Lower leg skin (tissue), 3 donors: ENCODE results near the gene C9.

ENCODE experiments used
- POLR2A ChIP-seq, 2 donors: fragments of 450-650 bp; IDR thresholded peaks; one replicate each; pipeline ENCODE4 v1.6.1; 2016 to 2017; ENCODE audit warnings: antibody characterized with exemption in 2 of 2, mild to moderate bottlenecking in 1 of 2, moderate library complexity in 1 of 2
- TF ChIP-seq, protein P1 (sequence below), 3 donors: fragments of 450-650 bp; IDR thresholded peaks; one replicate each; pipeline ENCODE4 v1.5.1; 2016; ENCODE audit warnings: antibody characterized with exemption in 3 of 3, mild to moderate bottlenecking in 3 of 3, moderate library complexity in 2 of 3

DNA sequence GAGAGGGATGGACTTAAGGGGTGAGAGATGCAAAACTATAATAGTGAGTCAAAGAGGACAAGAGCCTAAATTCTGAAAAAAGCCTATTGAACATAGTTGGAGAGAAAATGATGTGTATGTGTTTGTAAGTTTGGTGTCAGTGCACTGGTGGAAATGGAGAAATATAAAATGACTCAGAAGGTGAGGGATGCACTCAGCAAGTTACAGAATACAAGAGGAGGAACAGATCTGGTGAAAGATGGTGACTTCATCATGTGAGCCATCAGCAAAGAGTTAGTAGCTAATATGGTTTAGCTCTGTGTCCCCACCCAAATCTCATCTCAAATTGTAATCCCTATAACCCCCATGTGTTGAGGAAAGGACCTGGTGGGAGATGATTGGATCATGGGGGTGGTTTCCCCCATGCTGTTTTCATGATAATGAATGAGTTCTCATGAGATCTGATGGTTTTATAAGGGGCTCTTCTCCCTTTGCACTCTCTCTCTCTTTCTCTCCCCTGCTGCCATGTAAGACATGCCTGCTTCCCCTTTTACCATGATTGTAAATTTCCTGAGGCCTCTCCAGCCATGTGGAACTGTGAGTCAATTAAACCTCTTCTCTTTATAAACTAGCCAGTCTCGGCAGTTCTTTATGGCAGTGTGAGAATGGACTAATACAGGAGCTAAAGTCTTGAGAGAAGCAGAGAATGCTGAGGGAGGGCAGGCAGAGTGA lies 114.6 kb downstream of the C9 start:
- TF ChIP-seq, protein P1, sequence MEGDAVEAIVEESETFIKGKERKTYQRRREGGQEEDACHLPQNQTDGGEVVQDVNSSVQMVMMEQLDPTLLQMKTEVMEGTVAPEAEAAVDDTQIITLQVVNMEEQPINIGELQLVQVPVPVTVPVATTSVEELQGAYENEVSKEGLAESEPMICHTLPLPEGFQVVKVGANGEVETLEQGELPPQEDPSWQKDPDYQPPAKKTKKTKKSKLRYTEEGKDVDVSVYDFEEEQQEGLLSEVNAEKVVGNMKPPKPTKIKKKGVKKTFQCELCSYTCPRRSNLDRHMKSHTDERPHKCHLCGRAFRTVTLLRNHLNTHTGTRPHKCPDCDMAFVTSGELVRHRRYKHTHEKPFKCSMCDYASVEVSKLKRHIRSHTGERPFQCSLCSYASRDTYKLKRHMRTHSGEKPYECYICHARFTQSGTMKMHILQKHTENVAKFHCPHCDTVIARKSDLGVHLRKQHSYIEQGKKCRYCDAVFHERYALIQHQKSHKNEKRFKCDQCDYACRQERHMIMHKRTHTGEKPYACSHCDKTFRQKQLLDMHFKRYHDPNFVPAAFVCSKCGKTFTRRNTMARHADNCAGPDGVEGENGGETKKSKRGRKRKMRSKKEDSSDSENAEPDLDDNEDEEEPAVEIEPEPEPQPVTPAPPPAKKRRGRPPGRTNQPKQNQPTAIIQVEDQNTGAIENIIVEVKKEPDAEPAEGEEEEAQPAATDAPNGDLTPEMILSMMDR (IDR thresholded peaks at IDR 0.05) = no peak
- TF ChIP-seq POLR2A (IDR thresholded peaks at IDR 0.05) = no peak
